Endothelial cell of umbilical vein (primary cell): ENCODE results near the gene CAV1.

Source experiments
- GATA2 ChIP-seq: IDR thresholded peaks from 2 replicates; pipeline ENCODE4 v1.7.0; 2011; ENCODE audit warnings: low read depth, mild to moderate bottlenecking, moderate library complexity, mixed read lengths, low read length; ENCODE audit not compliant: insufficient read length, insufficient read depth
- POLR2A ChIP-seq: IDR thresholded peaks from 2 replicates; pipeline ENCODE4 v1.6.1; 2012; ENCODE audit warnings: low read depth, mild to moderate bottlenecking, control low read depth, low read length
- POLR2AphosphoS5 ChIP-seq: IDR thresholded peaks from 2 replicates; pipeline ENCODE4 v1.6.1; 2012; ENCODE audit warnings: low read depth, mild to moderate bottlenecking, control low read depth, low read length, moderate library complexity; ENCODE audit not compliant: insufficient read depth
- TF ChIP-seq, protein P1 (sequence below), 2 donors: IDR thresholded peaks; 1 replicate in 1 of 2; 2 replicates in 1 of 2; pipeline ENCODE4 v1.5.1; 2011; ENCODE audit warnings: low read length in 2 of 2, mild to moderate bottlenecking in 2 of 2, moderate library complexity in 2 of 2, control low read depth in 1 of 2, inconsistent platforms in 1 of 2, low read depth in 1 of 2; ENCODE audit not compliant: insufficient read depth in 1 of 2; ENCODE audit errors: extremely low read depth in 1 of 2
- TF ChIP-seq, protein P2 (sequence below): IDR thresholded peaks from 2 replicates; pipeline ENCODE4 v1.6.1; 2011; ENCODE audit not compliant: insufficient read depth, insufficient read length

- TF ChIP-seq, protein P1, sequence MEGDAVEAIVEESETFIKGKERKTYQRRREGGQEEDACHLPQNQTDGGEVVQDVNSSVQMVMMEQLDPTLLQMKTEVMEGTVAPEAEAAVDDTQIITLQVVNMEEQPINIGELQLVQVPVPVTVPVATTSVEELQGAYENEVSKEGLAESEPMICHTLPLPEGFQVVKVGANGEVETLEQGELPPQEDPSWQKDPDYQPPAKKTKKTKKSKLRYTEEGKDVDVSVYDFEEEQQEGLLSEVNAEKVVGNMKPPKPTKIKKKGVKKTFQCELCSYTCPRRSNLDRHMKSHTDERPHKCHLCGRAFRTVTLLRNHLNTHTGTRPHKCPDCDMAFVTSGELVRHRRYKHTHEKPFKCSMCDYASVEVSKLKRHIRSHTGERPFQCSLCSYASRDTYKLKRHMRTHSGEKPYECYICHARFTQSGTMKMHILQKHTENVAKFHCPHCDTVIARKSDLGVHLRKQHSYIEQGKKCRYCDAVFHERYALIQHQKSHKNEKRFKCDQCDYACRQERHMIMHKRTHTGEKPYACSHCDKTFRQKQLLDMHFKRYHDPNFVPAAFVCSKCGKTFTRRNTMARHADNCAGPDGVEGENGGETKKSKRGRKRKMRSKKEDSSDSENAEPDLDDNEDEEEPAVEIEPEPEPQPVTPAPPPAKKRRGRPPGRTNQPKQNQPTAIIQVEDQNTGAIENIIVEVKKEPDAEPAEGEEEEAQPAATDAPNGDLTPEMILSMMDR (IDR thresholded peaks at IDR 0.05; ENCODE audit: extremely low read depth in 1 of 2, insufficient read depth in 1 of 2, low read depth in 1 of 2, low read length in 2 of 2) = no peak
- TF ChIP-seq GATA2 (no peak), POLR2A (no peak), POLR2AphosphoS5 (no peak)
- TF ChIP-seq, protein P2, sequence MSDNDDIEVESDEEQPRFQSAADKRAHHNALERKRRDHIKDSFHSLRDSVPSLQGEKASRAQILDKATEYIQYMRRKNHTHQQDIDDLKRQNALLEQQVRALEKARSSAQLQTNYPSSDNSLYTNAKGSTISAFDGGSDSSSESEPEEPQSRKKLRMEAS = no peak
Observed at GRCh38 chr7:116577320-116577871, 52.6 kb downstream of the CAV1 start.
